Fibroblast of lung (primary cell): ENCODE data around the gene GID8.

Experiments used
- CTCF ChIP-seq, 2 donors: IDR thresholded peaks in 1 of 2; conservative IDR thresholded peaks in 1 of 2; 1 replicate in 1 of 2; 2 replicates in 1 of 2; pipeline ENCODE4 v1.5.1; 2011 to 2012; ENCODE audit warnings: low read length in 2 of 2, control low read depth in 1 of 2, inconsistent platforms in 1 of 2, low read depth in 1 of 2, mild to moderate bottlenecking in 1 of 2
- EZH2 ChIP-seq: IDR thresholded peaks from 2 replicates; pipeline ENCODE4 v1.5.1; 2012; ENCODE audit warnings: low read length, control low read depth, mild to moderate bottlenecking; ENCODE audit errors: missing control alignments

- TF ChIP-seq EZH2 (no peak), CTCF (conservative IDR thresholded peaks at IDR 0.05 in 1 of 2, IDR thresholded peaks at IDR 0.05 in 1 of 2; ENCODE audit: low read depth in 1 of 2, low read length in 2 of 2) (no peak)
Measured at GRCh38 chr20:62969179-62969760, 31.3 kb downstream of the GID8 start.
